HepG2 (cell line): ENCODE data around the gene ENTPD2. TPM values are rescaled to one million over a fixed set of nuclear protein-coding genes. Genes with fewer than 3 reads are reported as not detected.
A peak's percentile ranks its signal among the peaks of the same experiment; 100 is the strongest.

Experiments used
- CBX1 ChIP-seq: IDR thresholded peaks from one replicate; pipeline ENCODE4 v1.6.1; 2016; ENCODE audit warnings: antibody characterized with exemption, low read depth
- HIC2 ChIP-seq: sonication (generic); formaldehyde crosslinking; IDR thresholded peaks from 2 replicates; pipeline ENCODE4 v1.9.0; 2022; ENCODE audit warnings: low read depth, missing genetic modification reagents
- MEF2D ChIP-seq: sonication (generic); formaldehyde crosslinking; IDR thresholded peaks from 2 replicates; pipeline ENCODE4 v1.5.1; 2020; ENCODE audit warnings: mild to moderate bottlenecking, missing genetic modification reagents
- RNF2 ChIP-seq: fragments of 450-650 bp; conservative IDR thresholded peaks from 2 replicates; pipeline ENCODE4 v1.6.1; 2016; ENCODE audit warnings: low read depth
- SMARCE1 ChIP-seq: fragments of 450-650 bp; IDR thresholded peaks from 2 replicates; pipeline ENCODE4 v1.6.1; 2017; ENCODE audit warnings: borderline replicate concordance
- THAP8 ChIP-seq: sonication (generic); formaldehyde crosslinking; IDR thresholded peaks from 2 replicates; pipeline ENCODE4 v1.5.1; 2020; ENCODE audit warnings: missing genetic modification reagents, mild to moderate bottlenecking, borderline replicate concordance
- ZBTB42 ChIP-seq: sonication (generic); formaldehyde crosslinking; IDR thresholded peaks from 2 replicates; pipeline ENCODE4 v1.5.0; 2020; ENCODE audit warnings: mild to moderate bottlenecking, missing genetic modification reagents
- ZFP36L2 ChIP-seq: sonication (generic); formaldehyde crosslinking; IDR thresholded peaks from 2 replicates; pipeline ENCODE4 v1.4.0; 2020; ENCODE audit warnings: missing genetic modification reagents
- ZNF138 ChIP-seq: sonication (generic); formaldehyde crosslinking; IDR thresholded peaks from 2 replicates; pipeline ENCODE4 v1.5.0; 2020; ENCODE audit warnings: mild to moderate bottlenecking, low read depth, missing genetic modification reagents
- ZNF335 ChIP-seq: sonication (generic); formaldehyde crosslinking; IDR thresholded peaks from 2 replicates; pipeline ENCODE4 v1.4.0; 2020; ENCODE audit warnings: missing genetic modification reagents
- ZNF33A ChIP-seq: sonication (generic); formaldehyde crosslinking; IDR thresholded peaks from 2 replicates; pipeline ENCODE4 v1.5.1; 2020; ENCODE audit warnings: missing genetic modification reagents, mild to moderate bottlenecking, moderate library complexity, borderline replicate concordance
- ZNF574 ChIP-seq: sonication (generic); formaldehyde crosslinking; IDR thresholded peaks from 2 replicates; pipeline ENCODE4 v1.4.0; 2020; ENCODE audit warnings: missing genetic modification reagents
- ZNF850 ChIP-seq: sonication (generic); formaldehyde crosslinking; conservative IDR thresholded peaks from 2 replicates; pipeline ENCODE4 v1.9.0; 2021; ENCODE audit warnings: mild to moderate bottlenecking, missing genetic modification reagents
- ZSCAN5A ChIP-seq: sonication (generic); formaldehyde crosslinking; IDR thresholded peaks from 2 replicates; pipeline ENCODE4 v1.8.0; 2022; ENCODE audit warnings: mild to moderate bottlenecking, missing genetic modification reagents, borderline replicate concordance
- polyA plus RNA-seq, 8 experiments: library from polyadenylated mRNA; depleted of rRNA in 3 of 8; stranded (reverse) in 7 of 8; unstranded in 1 of 8; fragments of >200 nt; fragmentation: Illumina TruSeq in 4 of 8; extraction: Trizol in 4 of 8; gene quantifications; 2 replicates each; pipeline versions ENCODE4 v1.2.1 to v1.2.3, GENCODE V29; 2011 to 2016; ENCODE audit warnings: low read depth in 4 of 8, missing spikeins in 1 of 8, mixed read lengths in 1 of 8; ENCODE audit not compliant: insufficient read depth in 1 of 8
- total RNA-seq, 5 experiments: library from RNA; depleted of rRNA; stranded (reverse); fragments of >200 nt; fragmentation: Illumina TruSeq; extraction: Trizol; gene quantifications; 2 replicates each; pipeline ENCODE4 v1.2.3, GENCODE V29; 2016; ENCODE audit warnings: low read depth in 1 of 5
- TF ChIP-seq, protein P1 (sequence below): sonication (generic); formaldehyde crosslinking; IDR thresholded peaks from 2 replicates; pipeline ENCODE4 v1.4.0; 2020; ENCODE audit warnings: mild to moderate bottlenecking, missing genetic modification reagents
- TF ChIP-seq, protein P2 (sequence below): sonication (generic); formaldehyde crosslinking; IDR thresholded peaks from 2 replicates; pipeline ENCODE4 v1.8.0; 2022; ENCODE audit warnings: mild to moderate bottlenecking, missing genetic modification reagents, moderate library complexity

ENTPD2 gene
- total and polyA plus RNA-seq, 2 of the 13 experiments (the other 11 are each of a cell fraction or from before 2014, with no cell fraction given) = 0.95 to 3.2 TPM

DNA sequence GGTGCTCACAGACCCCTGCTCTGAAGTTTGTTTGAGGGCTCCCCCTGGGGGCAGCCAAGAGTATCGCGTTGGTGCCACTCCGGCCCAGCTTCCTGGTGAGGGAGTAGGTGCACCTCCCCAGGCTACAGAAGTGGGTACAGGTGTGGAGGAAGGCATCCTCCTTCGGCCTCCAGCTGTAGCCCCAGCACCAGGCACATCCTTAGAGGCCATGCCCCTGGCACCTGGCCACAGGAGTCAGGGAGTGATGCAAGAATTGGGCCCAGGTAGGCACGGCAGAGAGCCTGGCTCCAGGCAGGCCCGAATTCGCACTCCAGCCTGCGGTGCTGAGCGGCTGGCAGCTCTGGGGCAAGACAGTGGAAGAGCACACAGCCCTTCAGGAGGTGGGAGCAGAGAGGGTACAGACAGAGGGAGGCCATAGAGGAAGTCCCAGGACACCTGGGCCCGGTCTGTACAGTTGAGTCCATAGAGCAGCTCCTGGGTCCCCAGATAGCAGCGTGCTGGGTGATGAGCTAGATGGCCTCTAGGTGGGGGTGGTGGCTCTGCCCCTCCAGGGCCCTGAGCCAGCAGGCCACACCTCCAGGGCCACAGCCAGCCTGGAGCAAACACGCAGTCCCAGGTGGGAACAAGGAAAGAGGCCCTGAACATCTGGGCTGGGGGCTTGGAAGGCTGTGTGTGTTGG lies 14.1 kb upstream of the ENTPD2 start (continued):
- TF ChIP-seq, protein P1, sequence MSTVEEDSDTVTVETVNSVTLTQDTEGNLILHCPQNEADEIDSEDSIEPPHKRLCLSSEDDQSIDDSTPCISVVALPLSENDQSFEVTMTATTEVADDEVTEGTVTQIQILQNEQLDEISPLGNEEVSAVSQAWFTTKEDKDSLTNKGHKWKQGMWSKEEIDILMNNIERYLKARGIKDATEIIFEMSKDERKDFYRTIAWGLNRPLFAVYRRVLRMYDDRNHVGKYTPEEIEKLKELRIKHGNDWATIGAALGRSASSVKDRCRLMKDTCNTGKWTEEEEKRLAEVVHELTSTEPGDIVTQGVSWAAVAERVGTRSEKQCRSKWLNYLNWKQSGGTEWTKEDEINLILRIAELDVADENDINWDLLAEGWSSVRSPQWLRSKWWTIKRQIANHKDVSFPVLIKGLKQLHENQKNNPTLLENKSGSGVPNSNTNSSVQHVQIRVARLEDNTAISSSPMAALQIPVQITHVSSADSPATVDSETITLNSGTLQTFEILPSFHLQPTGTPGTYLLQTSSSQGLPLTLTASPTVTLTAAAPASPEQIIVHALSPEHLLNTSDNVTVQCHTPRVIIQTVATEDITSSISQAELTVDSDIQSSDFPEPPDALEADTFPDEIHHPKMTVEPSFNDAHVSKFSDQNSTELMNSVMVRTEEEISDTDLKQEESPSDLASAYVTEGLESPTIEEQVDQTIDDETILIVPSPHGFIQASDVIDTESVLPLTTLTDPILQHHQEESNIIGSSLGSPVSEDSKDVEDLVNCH (CRISPR knock-in tag) = no peak
- peak; percentile 51 for TF ChIP-seq CBX1
- TF ChIP-seq ZBTB42 (CRISPR knock-in tag) = no peak
- no peak for TF ChIP-seq ZNF33A (CRISPR knock-in tag)
- no peak for TF ChIP-seq RNF2
- TF ChIP-seq HIC2 = peak; percentile 34; the same call in 1 of the 2 replicates
- TF ChIP-seq, protein P2, sequence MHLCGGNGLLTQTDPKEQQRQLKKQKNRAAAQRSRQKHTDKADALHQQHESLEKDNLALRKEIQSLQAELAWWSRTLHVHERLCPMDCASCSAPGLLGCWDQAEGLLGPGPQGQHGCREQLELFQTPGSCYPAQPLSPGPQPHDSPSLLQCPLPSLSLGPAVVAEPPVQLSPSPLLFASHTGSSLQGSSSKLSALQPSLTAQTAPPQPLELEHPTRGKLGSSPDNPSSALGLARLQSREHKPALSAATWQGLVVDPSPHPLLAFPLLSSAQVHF (CRISPR knock-in tag) = no peak
- no peak for TF ChIP-seq ZNF335
- TF ChIP-seq SMARCE1 = no peak
- TF ChIP-seq MEF2D (CRISPR knock-in tag) = no peak
- 0 out of 2 replicates have a peak, but pooled peaks have one; percentile 15 for TF ChIP-seq ZNF138
- no peak for TF ChIP-seq ZNF850
- no peak for TF ChIP-seq THAP8
- TF ChIP-seq ZFP36L2 (CRISPR knock-in tag) = no peak
- 0 out of 2 replicates have a peak, but pooled peaks have one; percentile 25 for TF ChIP-seq ZSCAN5A (CRISPR knock-in tag)
- peak; percentile 31; the same call in 1 of the 2 replicates for TF ChIP-seq ZNF574 (CRISPR knock-in tag)
